ENCODE results near the gene BCL2L1. TPM values are rescaled to one million over a fixed set of nuclear protein-coding genes. Genes with fewer than 3 reads are reported as not detected.

Gene BCL2L1
- total RNA-seq, 6 donors from 2014 or later, result 131 to 245 (median 182) TPM

- Histone ChIP-seq H3K27me3 (no peaks in the 10 kb centered on the region), H3K36me3 (peaks cover 0 to 40% (median 9%) of the 10 kb centered on the region in 4 donors), H3K27ac (peak overlapping the region in 3 of 4 donors; percentile 89 to 99 (median 90)), H3K4me3 (no peak overlapping the region), H3K4me1 (peaks cover 64 to 97% (median 83%) of the 10 kb centered on the region in 4 donors), H3K9me3 (no peaks in the 10 kb centered on the region)
- ATAC-seq (ENCODE audit: low FRiP score in 2 of 2) (no peak), DNase-seq (no peak)
- TF ChIP-seq POLR2AphosphoS5 (IDR thresholded peaks at IDR 0.05) (no peak), CTCF (IDR thresholded peaks at IDR 0.05) (no peak), EP300 (IDR thresholded peaks at IDR 0.05) (no peak), POLR2A (IDR thresholded peaks at IDR 0.05) (no peak)
- 77 to 85% methylated on average over 1 of the region's 1 CpG for WGBS, 2 donors
These were observed 21.1 kb downstream of the BCL2L1 start for GRCh38 chr20:31701591-31701990.

GRCh38 chr20:31700747-31701146, 21.9 kb downstream of the BCL2L1 start:
- 82 to 89% methylated on average over 5 of the region's 5 CpGs for WGBS, 2 donors
- Histone ChIP-seq H3K27ac (peak overlapping the region; percentile 82 to 99 (median 90)), H3K4me1 (peaks cover 65 to 97% (median 83%) of the 10 kb centered on the region in 4 donors), H3K9me3 (no peaks in the 10 kb centered on the region), H3K4me3 (no peak overlapping the region), H3K36me3 (peaks cover 0 to 38% (median 7%) of the 10 kb centered on the region in 4 donors), H3K27me3 (no peaks in the 10 kb centered on the region)
- TF ChIP-seq EP300 (IDR thresholded peaks at IDR 0.05), result no peak
- no peak for TF ChIP-seq POLR2AphosphoS5 (IDR thresholded peaks at IDR 0.05)
- TF ChIP-seq POLR2A (IDR thresholded peaks at IDR 0.05), result no peak
- no peak for TF ChIP-seq CTCF (IDR thresholded peaks at IDR 0.05)
- ATAC-seq (ENCODE audit: low FRiP score in 2 of 2) (no peak), DNase-seq (no peak)

- TF ChIP-seq POLR2AphosphoS5 (IDR thresholded peaks at IDR 0.05) (no peak), EP300 (IDR thresholded peaks at IDR 0.05) (no peak)
- Histone ChIP-seq H3K9me3 (no peaks in the 10 kb centered on the region), H3K4me1 (peaks cover 64 to 97% (median 83%) of the 10 kb centered on the region in 4 donors), H3K4me3 (no peak overlapping the region), H3K27ac (peak overlapping the region; percentile 82 to 99 (median 90)), H3K27me3 (no peaks in the 10 kb centered on the region), H3K36me3 (peaks cover 0 to 33% (median 5%) of the 10 kb centered on the region in 4 donors)
- ATAC-seq (ENCODE audit: low FRiP score in 2 of 2), result no peak
- 80 to 91% methylated on average over 7 of the region's 7 CpGs for WGBS, 2 donors
- no peak for DNase-seq
These were observed 22.6 kb downstream of the BCL2L1 start for GRCh38 chr20:31699801-31700728.

GRCh38 chr20:31698803-31699718, 23.6 kb downstream of the BCL2L1 start:
- TF ChIP-seq CTCF (IDR thresholded peaks at IDR 0.05) (no peak), EP300 (IDR thresholded peaks at IDR 0.05) (peak; percentile 93 to 100 (median 98)), POLR2AphosphoS5 (IDR thresholded peaks at IDR 0.05) (peak; percentile 94 to 97), POLR2A (IDR thresholded peaks at IDR 0.05) (peak in 2 of 4 donors; percentile 11 to 60)
- H3K4me1 ChIP-seq, result peaks cover 64 to 97% (median 83%) of the 10 kb centered on the region in 4 donors
- H3K36me3 ChIP-seq, result peaks cover 0 to 33% (median 6%) of the 10 kb centered on the region in 4 donors
- ATAC-seq (ENCODE audit: low FRiP score in 2 of 2) (peak; percentile 93 to 94), DNase-seq (peak in 1 of 2 donors; percentile 92)
- whole genome bisulfite sequencing, 2 donors, result 24 to 38% methylated on average over 6 of the region's 6 CpGs
- H3K4me3 ChIP-seq, result no peak overlapping the region
- H3K27ac ChIP-seq, result peak overlapping the region; percentile 82 to 99 (median 90)
- no peaks in the 10 kb centered on the region for H3K9me3 ChIP-seq
- no peaks in the 10 kb centered on the region for H3K27me3 ChIP-seq

All from upper lobe of left lung (tissue), 6 donors.